Pancreas (tissue), 10 donors: Measurements from ENCODE around the gene SPOPL. TPM values are rescaled to one million over a fixed set of nuclear protein-coding genes. Genes with fewer than 3 reads are reported as not detected.
A peak's percentile ranks its signal among the peaks of the same experiment; 100 is the strongest.

Experiments used
- ATAC-seq, 4 donors: fragments of 200-7000 bp; cut with Tn5 transposase; one replicate each; pipeline versions ENCODE4 v1.8.0 to v1.9.1; 2020; ENCODE audit warnings: mild to moderate bottlenecking in 4 of 4, moderate library complexity in 4 of 4
- DNase-seq, 6 donors: peaks; one replicate each; pipeline ENCODE4 v3.0.0-alpha.2; 2020
- FAIRE-seq: peaks from 2 replicates; lab custom pipeline; 2012; peaks lifted over from hg19 to GRCh38; lab: Jason Lieb, UNC
- H3K27ac ChIP-seq, 4 donors: fragments of 200-600 bp; sonication (generic); 1 replicate in 3 of 4; 2 replicates in 1 of 4; pipeline versions ENCODE4 v1.5.0 to v1.8.0; 2020
- H3K27me3 ChIP-seq, 4 donors: fragments of 200-600 bp; one replicate each; pipeline ENCODE4 v1.8.0; 2021
- H3K36me3 ChIP-seq, 3 donors: fragments of 200-600 bp; sonication (generic) in 1 of 3; one replicate each; pipeline versions ENCODE4 v1.5.0 to v1.8.0; 2020 to 2021
- H3K4me1 ChIP-seq, 3 donors: fragments of 200-600 bp; one replicate each; pipeline ENCODE4 v1.8.0; 2021
- H3K4me3 ChIP-seq, 4 donors: fragments of 200-600 bp; sonication (generic) in 2 of 4; one replicate each; pipeline versions ENCODE4 v1.5.0 to v1.8.0; 2020 to 2021
- H3K9me3 ChIP-seq, 4 donors: fragments of 200-600 bp; one replicate each; pipeline ENCODE4 v1.8.0; 2021
- WGBS, 2 donors: extraction: QIAGEN DNeasy Blood & Tissue Kit; methylation state at CpG; one replicate each; pipeline ENCODE4 v1.1.7; 2013; 5-methylcytosine and 5-hydroxymethylcytosine counted together
- intact Hi-C, 3 donors: fragments of 100-400 bp; cut with DNase I; formaldehyde crosslinking; loops; one replicate each; pipeline versions ENCODE4 v1.11.1 to v1.14.2; 2022
- polyA plus RNA-seq, 2 donors: library from polyadenylated mRNA; stranded (reverse); fragments of 200-250 nt; gene quantifications; one replicate each; pipeline ENCODE4 v1.2.3, GENCODE V29; 2013
- total RNA-seq, 6 donors: library from RNA; stranded (reverse); fragmentation: NEBNext Ultra II Directional in 4 of 6; extraction: Animal tissue kit (Norgen Biotek cat#: 25700) in 4 of 6; gene quantifications; one replicate each; pipeline versions ENCODE4 v1.2.1 to v1.2.4, GENCODE V29; 2021 to 2023
- TF ChIP-seq, protein P1 (sequence below), 4 donors: fragments of 200-600 bp; sonication (generic) in 3 of 4; IDR thresholded peaks; one replicate each; pipeline versions ENCODE4 v1.5.0 to v1.8.0; 2021; ENCODE audit warnings: antibody characterized with exemption in 4 of 4
- donor health status: healthy with polysubstance abuse.
- donor health status: DM: no; HTN: no; CAD: no; lungs with moderate emphysema.
- donor health status: DM: no; HTN: no; CAD: no.
- donor health status: control.
- donor health status: control.
- donor health status: Bipolar disorder and iron deficiency.
- donor health status: DM: yes; HTN: yes; CAD: no.
- donor health status: DM: no; HTN: no; CAD: no.
- donor health status: DM: no; HTN: no; CAD: no.
- donor health status: DM: yes; HTN: yes; CAD: no.

SPOPL gene
- total and polyA plus RNA-seq, 8 donors, result 2.5 to 18.5 (median 9.6) TPM

GRCh38 chr2:138564586-138565229 lies 63.1 kb downstream of the SPOPL start:
- no peak overlapping the region for H3K27ac ChIP-seq
- 70 to 87% methylated on average over 5 of the region's 5 CpGs for WGBS, 2 donors
- no peaks in the 10 kb centered on the region for H3K27me3 ChIP-seq
- no peaks in the 10 kb centered on the region for H3K4me1 ChIP-seq
- DNase-seq (no peak), ATAC-seq (no peak), FAIRE-seq (no peak)
- H3K36me3 ChIP-seq, result peaks cover 0 to 11% (median 0%) of the 10 kb centered on the region in 3 donors
- no peak overlapping the region for H3K4me3 ChIP-seq
- TF ChIP-seq, protein P1, sequence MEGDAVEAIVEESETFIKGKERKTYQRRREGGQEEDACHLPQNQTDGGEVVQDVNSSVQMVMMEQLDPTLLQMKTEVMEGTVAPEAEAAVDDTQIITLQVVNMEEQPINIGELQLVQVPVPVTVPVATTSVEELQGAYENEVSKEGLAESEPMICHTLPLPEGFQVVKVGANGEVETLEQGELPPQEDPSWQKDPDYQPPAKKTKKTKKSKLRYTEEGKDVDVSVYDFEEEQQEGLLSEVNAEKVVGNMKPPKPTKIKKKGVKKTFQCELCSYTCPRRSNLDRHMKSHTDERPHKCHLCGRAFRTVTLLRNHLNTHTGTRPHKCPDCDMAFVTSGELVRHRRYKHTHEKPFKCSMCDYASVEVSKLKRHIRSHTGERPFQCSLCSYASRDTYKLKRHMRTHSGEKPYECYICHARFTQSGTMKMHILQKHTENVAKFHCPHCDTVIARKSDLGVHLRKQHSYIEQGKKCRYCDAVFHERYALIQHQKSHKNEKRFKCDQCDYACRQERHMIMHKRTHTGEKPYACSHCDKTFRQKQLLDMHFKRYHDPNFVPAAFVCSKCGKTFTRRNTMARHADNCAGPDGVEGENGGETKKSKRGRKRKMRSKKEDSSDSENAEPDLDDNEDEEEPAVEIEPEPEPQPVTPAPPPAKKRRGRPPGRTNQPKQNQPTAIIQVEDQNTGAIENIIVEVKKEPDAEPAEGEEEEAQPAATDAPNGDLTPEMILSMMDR (IDR thresholded peaks at IDR 0.05), result no peak
- H3K9me3 ChIP-seq, result no peaks in the 10 kb centered on the region
- intact Hi-C loops, result no loop called here

- Histone ChIP-seq H3K36me3 (peaks cover 0 to 8% (median 0%) of the 10 kb centered on the region in 3 donors), H3K27ac (no peak overlapping the region), H3K27me3 (no peaks in the 10 kb centered on the region), H3K4me1 (no peaks in the 10 kb centered on the region), H3K4me3 (no peak overlapping the region), H3K9me3 (no peaks in the 10 kb centered on the region)
- no peak for DNase-seq
- ATAC-seq, result no peak
- intact Hi-C loops, result no loop called here
- TF ChIP-seq, protein P1 (IDR thresholded peaks at IDR 0.05), result no peak
- no peak for FAIRE-seq
These were observed 63.6 kb downstream of the SPOPL start for GRCh38 chr2:138565230-138565598.

- ATAC-seq (no peak), DNase-seq (no peak), FAIRE-seq (peak; percentile 37)
- 94 to 97% methylated on average over 2 of the region's 2 CpGs for WGBS, 2 donors
- Histone ChIP-seq H3K4me1 (no peaks in the 10 kb centered on the region), H3K36me3 (peaks cover 0 to 6% (median 0%) of the 10 kb centered on the region in 3 donors), H3K27me3 (no peaks in the 10 kb centered on the region), H3K4me3 (no peak overlapping the region), H3K9me3 (no peaks in the 10 kb centered on the region), H3K27ac (no peak overlapping the region)
- TF ChIP-seq, protein P1 (IDR thresholded peaks at IDR 0.05), result no peak
- intact Hi-C loops, result no loop called here
These were observed 70.7 kb downstream of the SPOPL start for GRCh38 chr2:138572318-138572717.

- DNase-seq (no peak), ATAC-seq (no peak), FAIRE-seq (no peak)
- WGBS, 2 donors, result 95 to 96% methylated on average over 2 of the region's 2 CpGs
- H3K9me3 ChIP-seq, result peaks cover 0 to 4% (median 0%) of the 10 kb centered on the region in 4 donors
- no peak overlapping the region for H3K27ac ChIP-seq
- no peaks in the 10 kb centered on the region for H3K27me3 ChIP-seq
- H3K4me1 ChIP-seq, result no peaks in the 10 kb centered on the region
- TF ChIP-seq, protein P1 (IDR thresholded peaks at IDR 0.05), result no peak
- no peak overlapping the region for H3K4me3 ChIP-seq
- H3K36me3 ChIP-seq, result peaks cover 0 to 6% (median 0%) of the 10 kb centered on the region in 3 donors
- intact Hi-C loops, result no loop called here
These were observed 75.5 kb downstream of the SPOPL start for GRCh38 chr2:138577066-138577465.

DNA sequence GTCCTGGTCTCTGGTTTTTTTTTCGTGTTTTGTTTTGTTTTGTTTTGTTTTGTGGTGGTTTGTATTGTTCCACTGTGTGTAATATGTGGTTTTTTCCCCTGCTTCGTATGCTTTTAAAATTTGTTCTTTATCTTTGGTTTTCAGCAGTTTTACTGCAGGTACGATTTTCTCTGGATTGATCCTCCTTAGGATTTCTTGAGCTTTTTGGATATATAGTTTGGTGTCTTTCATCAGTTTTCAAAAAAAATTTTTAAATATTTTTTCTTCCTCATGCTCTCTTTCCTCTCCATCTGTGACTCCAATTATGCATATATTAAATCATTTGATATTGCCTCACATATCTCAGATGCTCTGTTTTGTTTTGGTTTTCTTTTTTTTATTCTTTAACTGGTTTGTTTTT lies 78.0 kb downstream of the SPOPL start:
- Histone ChIP-seq H3K9me3 (peaks cover 0 to 4% (median 0%) of the 10 kb centered on the region in 4 donors), H3K4me3 (no peak overlapping the region), H3K27me3 (no peaks in the 10 kb centered on the region), H3K27ac (no peak overlapping the region), H3K4me1 (no peaks in the 10 kb centered on the region), H3K36me3 (no peaks in the 10 kb centered on the region)
- no peak for DNase-seq
- WGBS, 2 donors, result 96 to 97% methylated on average over 3 of the region's 3 CpGs
- TF ChIP-seq, protein P1 (IDR thresholded peaks at IDR 0.05), result no peak
- intact Hi-C loops, result no loop called here
- no peak for ATAC-seq
- FAIRE-seq, result no peak
